CD4-positive, alpha-beta memory T cell (primary cell): ENCODE results near the gene MKNK1. TPM values are rescaled to one million over a fixed set of nuclear protein-coding genes. Genes with fewer than 3 reads are reported as not detected.
A peak's percentile ranks its signal among the peaks of the same experiment; 100 is the strongest.
"Not testable (repeated sequence)": the region's sequence is repeated elsewhere in the genome, so short reads cannot be mapped to it uniquely, and the experiment has no call there.

Experiments
- CTCF ChIA-PET: fragments of 350-600 bp; sonication (Branson Sonifier 250); formaldehyde crosslinking; loops from one replicate; lab custom pipeline; 2021; ENCODE audit warnings: inconsistent platforms; ENCODE audit not compliant: partially characterized antibody; lab: Charles Lee
- POLR2A ChIA-PET: fragments of 350-600 bp; sonication (Branson Sonifier 250); formaldehyde crosslinking; loops from one replicate; lab custom pipeline; 2021; ENCODE audit not compliant: partially characterized antibody; lab: Charles Lee
- DNase-seq, 5 donors: peaks; one replicate each; pipeline versions ENCODE4 v3.0.0 to v3.0.0-alpha.2; 2020 to 2022; ENCODE audit warnings: mixed read lengths in 1 of 5
- H3K27ac ChIP-seq: one replicate; pipeline ENCODE4 v1.7.0; 2013; ENCODE audit warnings: low read depth, low read length
- H3K27me3 ChIP-seq: 2 replicates; pipeline ENCODE4 v1.7.0; 2013; ENCODE audit warnings: mild to moderate bottlenecking, low read length, moderate library complexity; ENCODE audit not compliant: insufficient read depth
- H3K36me3 ChIP-seq: 2 replicates; pipeline ENCODE4 v1.7.0; 2013; ENCODE audit warnings: mild to moderate bottlenecking, low read length, moderate library complexity; ENCODE audit not compliant: insufficient read depth
- H3K4me1 ChIP-seq: 2 replicates; pipeline ENCODE4 v1.7.0; 2013; ENCODE audit warnings: mild to moderate bottlenecking, low read length, moderate library complexity; ENCODE audit not compliant: insufficient read depth
- H3K4me3 ChIP-seq, 2 donors: one replicate each; pipeline ENCODE4 v1.7.0; 2013; ENCODE audit warnings: low read length in 2 of 2, mild to moderate bottlenecking in 1 of 2
- H3K9me3 ChIP-seq, 2 donors: one replicate each; pipeline ENCODE4 v1.7.0; 2013; ENCODE audit warnings: low read length in 2 of 2, control low read depth in 1 of 2; ENCODE audit not compliant: control insufficient read depth in 1 of 2
- H3K27ac Mint-ChIP-seq, 7 donors: one replicate each; pipeline ENCODE4 v1.8.0; 2020 to 2021; ENCODE audit warnings: mixed read lengths in 7 of 7, mild to moderate bottlenecking in 6 of 7, inconsistent platforms in 3 of 7, moderate library complexity in 3 of 7
- H3K27me3 Mint-ChIP-seq, 2 donors: one replicate each; pipeline ENCODE4 v1.8.0; 2020 to 2021; ENCODE audit warnings: mixed read lengths in 2 of 2
- H3K36me3 Mint-ChIP-seq, 2 donors: one replicate each; pipeline ENCODE4 v1.8.0; 2020 to 2021; ENCODE audit warnings: mixed read lengths in 2 of 2, inconsistent platforms in 1 of 2, mild to moderate bottlenecking in 1 of 2
- H3K4me1 Mint-ChIP-seq, 4 donors: one replicate each; pipeline ENCODE4 v1.8.0; 2020 to 2021; ENCODE audit warnings: mixed read lengths in 4 of 4, mild to moderate bottlenecking in 1 of 4
- H3K4me3 Mint-ChIP-seq, 8 donors: one replicate each; pipeline ENCODE4 v1.8.0; 2020 to 2021; ENCODE audit warnings: mixed read lengths in 8 of 8, mild to moderate bottlenecking in 7 of 8, moderate library complexity in 6 of 8, inconsistent platforms in 3 of 8
- H3K9me3 Mint-ChIP-seq, 8 donors: one replicate each; pipeline ENCODE4 v1.8.0; 2020 to 2021; ENCODE audit warnings: mixed read lengths in 8 of 8, mild to moderate bottlenecking in 5 of 8, inconsistent platforms in 3 of 8, moderate library complexity in 1 of 8
- intact Hi-C: fragments of 100-400 bp; cut with micrococcal nuclease; formaldehyde crosslinking; loops from one replicate; pipeline ENCODE4 v1.15.1; 2023
- polyA plus RNA-seq, 2 donors: library from polyadenylated mRNA; unstranded; fragments of 300-500 nt; fragmentation: Illumina TruSeq; gene quantifications; one replicate each; pipeline ENCODE4 v1.2.3, GENCODE V29; 2021
- total RNA-seq, 2 experiments: library from RNA; stranded (reverse); gene quantifications; one replicate each; pipeline ENCODE4 v1.2.3, GENCODE V29; 2021

Gene MKNK1
- total RNA-seq: 10 to 100 TPM; 54.3 to 54.9 TPM
- 10 to 100 TPM; 29.3 to 33.4 TPM for polyA plus RNA-seq

DNA sequence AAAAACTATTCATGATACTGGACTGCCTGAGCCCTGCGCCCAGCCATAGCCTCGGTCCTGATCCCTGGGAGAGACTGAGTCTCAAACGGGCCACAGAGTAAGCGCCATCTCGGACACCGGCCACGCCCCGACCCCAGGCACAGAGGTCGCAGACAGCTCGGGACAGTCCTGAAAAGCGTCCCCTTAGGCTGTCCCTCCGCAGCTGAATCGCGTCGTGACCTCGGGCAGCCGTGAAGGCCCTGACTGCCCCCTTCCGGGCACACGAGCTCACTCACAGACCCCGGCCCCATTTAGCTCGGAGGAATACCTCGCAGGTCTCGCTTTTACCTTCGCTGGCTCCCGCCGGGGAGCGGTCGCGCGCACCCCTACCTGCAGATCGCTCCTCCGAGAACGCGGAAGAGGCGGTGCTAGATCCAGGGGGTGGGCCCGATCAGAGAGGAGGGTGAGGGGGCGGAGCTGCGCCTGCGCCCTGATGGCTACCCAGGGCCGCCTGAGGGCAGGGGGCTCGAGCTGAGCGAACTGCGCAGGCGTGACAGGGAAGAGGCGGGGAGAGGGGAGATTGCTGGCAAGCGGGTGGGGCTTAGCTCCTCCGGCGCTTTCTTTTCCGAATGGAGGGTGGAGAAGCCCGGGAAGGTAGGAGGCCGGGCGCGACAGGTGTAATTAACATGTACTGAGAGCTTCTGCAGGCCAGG is at the start of gene MKNK1:
TSS of gene MKNK1 (minus strand) at position 411 of the 692 bp plus-strand sequence. CDS start 20,941 bp downstream, outside the sequence.
- peaks cover 12 to 21% of the 10 kb centered on the region in 2 donors for H3K36me3 Mint-ChIP-seq
- intact Hi-C loops: loop anchor here (1.0 to 10.0 kb wide), 4 partner anchors 12 to 115 kb away; partner anchors contain the start of genes ATPAF1, EFCAB14 and MOB3C
- Histone ChIP-seq H3K36me3 (peaks cover 10% of the 10 kb centered on the region), H3K27ac (peak within 1 kb of the TSS; percentile 71), H3K27me3 (no peaks in the 10 kb centered on the region), H3K4me3 (peak within 1 kb of the TSS; percentile 63 to 86), H3K4me1 (peaks cover 57% of the 10 kb centered on the region), H3K9me3 (no peaks in the 10 kb centered on the region)
- ChIA-PET CTCF (interaction anchor here (0.6 to 5.3 kb wide), 12 partner anchors 10 to 122 kb away, joined by 3 to 37 read pairs (median 4); partner anchors contain the start of gene MOB3C), POLR2A (interaction anchor here (0.7 to 8.7 kb wide), 20 partner anchors 11 to 917 kb away, joined by 3 to 182 read pairs (median 4); partner anchors contain the start of genes ATPAF1, EFCAB14, GPBP1L1 and MOB3C)
- H3K4me3 Mint-ChIP-seq: peak within 1 kb of the TSS; percentile 93 to 97 (median 94)
- DNase-seq: peak; percentile 98 to 99 (median 99)
- H3K27me3 Mint-ChIP-seq: no peaks in the 10 kb centered on the region
- peak within 1 kb of the TSS; percentile 90 to 97 (median 95) for H3K27ac Mint-ChIP-seq
- no peaks in the 10 kb centered on the region for H3K9me3 Mint-ChIP-seq
- H3K4me1 Mint-ChIP-seq: peaks cover 49 to 77% (median 63%) of the 10 kb centered on the region in 4 donors

- POLR2A ChIA-PET: interaction anchor here (0.9 to 1.5 kb wide), 2 partner anchors 14 to 37 kb away, joined by 3 to 4 read pairs; partner anchors contain the start of gene ATPAF1
- DNase-seq: no peak
- Histone ChIP-seq H3K4me3 (no peak overlapping the region), H3K27me3 (no peaks in the 10 kb centered on the region), H3K36me3 (peaks cover 32% of the 10 kb centered on the region), H3K27ac (no peak overlapping the region), H3K9me3 (no peaks in the 10 kb centered on the region), H3K4me1 (no peaks in the 10 kb centered on the region)
- CTCF ChIA-PET: interaction anchor here (0.8 kb wide), 1 partner anchor 63 kb away, joined by 3 read pairs; no protein-coding TSS in a partner anchor
- intact Hi-C loops: no loop called here
- no peak overlapping the region for H3K4me3 Mint-ChIP-seq
- peaks cover 76 to 83% of the 10 kb centered on the region in 2 donors for H3K36me3 Mint-ChIP-seq
- no peaks in the 10 kb centered on the region for H3K27me3 Mint-ChIP-seq
- H3K9me3 Mint-ChIP-seq: peaks cover 0 to 8% (median 1%) of the 10 kb centered on the region in 8 donors
- H3K27ac Mint-ChIP-seq: peak overlapping the region in 1 of 7 donors; percentile 6
- peaks cover 0 to 6% (median 1%) of the 10 kb centered on the region in 4 donors for H3K4me1 Mint-ChIP-seq
Observed at GRCh38 chr1:46653405-46653958, 49.4 kb upstream of the MKNK1 start.

GRCh38 chr1:46652321-46653100 is 48.4 kb upstream of the MKNK1 start:
- Mint-ChIP-seq H3K27me3 (no peaks in the 10 kb centered on the region), H3K27ac (peak overlapping the region in 1 of 7 donors; percentile 5), H3K36me3 (peaks cover 71 to 80% of the 10 kb centered on the region in 2 donors), H3K4me3 (no peak overlapping the region), H3K9me3 (peaks cover 0 to 8% (median 1%) of the 10 kb centered on the region in 8 donors), H3K4me1 (peaks cover 0 to 6% (median 1%) of the 10 kb centered on the region in 4 donors)
- no peak overlapping the region for H3K4me3 ChIP-seq
- CTCF ChIA-PET: no interaction called here
- no peaks in the 10 kb centered on the region for H3K9me3 ChIP-seq
- intact Hi-C loops: no loop called here
- DNase-seq: no peak
- no peak overlapping the region for H3K27ac ChIP-seq
- POLR2A ChIA-PET: interaction anchor here (0.9 to 1.5 kb wide), 2 partner anchors 15 to 37 kb away, joined by 3 to 4 read pairs; partner anchors contain the start of gene ATPAF1
- no peaks in the 10 kb centered on the region for H3K4me1 ChIP-seq
- no peaks in the 10 kb centered on the region for H3K27me3 ChIP-seq
- peaks cover 22% of the 10 kb centered on the region for H3K36me3 ChIP-seq

DNA sequence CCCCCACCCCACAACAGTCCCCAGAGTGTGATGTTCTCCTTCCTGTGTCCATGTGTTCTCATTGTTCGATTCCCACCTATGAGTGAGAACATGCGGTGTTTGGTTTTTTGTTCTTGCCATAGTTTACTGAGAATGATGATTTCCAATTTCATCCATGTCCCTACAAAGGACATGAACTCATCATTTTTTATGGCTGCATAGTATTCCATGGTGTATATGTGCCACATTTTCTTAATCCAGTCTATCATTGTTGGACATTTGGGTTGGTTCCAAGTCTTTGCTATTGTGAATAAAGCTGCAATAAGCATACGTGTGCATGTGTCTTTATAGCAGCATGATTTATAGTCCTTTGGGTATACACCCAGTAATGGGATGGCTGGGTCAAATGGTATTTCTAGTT is 47.1 kb upstream of the MKNK1 start:
- H3K27ac ChIP-seq, H3K4me3 ChIP-seq, H3K27me3 Mint-ChIP-seq, POLR2A ChIA-PET, intact Hi-C loops, CTCF ChIA-PET, H3K4me1 Mint-ChIP-seq, H3K4me3 Mint-ChIP-seq, H3K27me3 ChIP-seq, H3K4me1 ChIP-seq, H3K27ac Mint-ChIP-seq, H3K9me3 ChIP-seq, DNase-seq, H3K9me3 Mint-ChIP-seq: not testable (repeated sequence)
- peaks cover 11% of the 10 kb centered on the region for H3K36me3 ChIP-seq
- H3K36me3 Mint-ChIP-seq: peaks cover 72 to 79% of the 10 kb centered on the region in 2 donors

- peaks cover 4% of the 10 kb centered on the region for H3K36me3 ChIP-seq
- POLR2A ChIA-PET: no interaction called here
- no peaks in the 10 kb centered on the region for H3K27me3 Mint-ChIP-seq
- H3K27ac ChIP-seq: no peak overlapping the region
- no peak overlapping the region for H3K4me3 Mint-ChIP-seq
- no peak overlapping the region for H3K4me3 ChIP-seq
- CTCF ChIA-PET: no interaction called here
- intact Hi-C loops: no loop called here
- H3K27ac Mint-ChIP-seq: peak overlapping the region in 1 of 7 donors; percentile 80
- H3K9me3 Mint-ChIP-seq: peaks cover 0 to 8% (median under 1%) of the 10 kb centered on the region in 8 donors
- H3K27me3 ChIP-seq: no peaks in the 10 kb centered on the region
- DNase-seq: no peak
- H3K9me3 ChIP-seq: no peaks in the 10 kb centered on the region
- H3K4me1 Mint-ChIP-seq: peaks cover 0 to 5% (median 1%) of the 10 kb centered on the region in 4 donors
- peaks cover 66 to 73% of the 10 kb centered on the region in 2 donors for H3K36me3 Mint-ChIP-seq
- no peaks in the 10 kb centered on the region for H3K4me1 ChIP-seq
Observed at GRCh38 chr1:46650491-46650890, 46.4 kb upstream of the MKNK1 start.

GRCh38 chr1:46649764-46650163 is 45.7 kb upstream of the MKNK1 start:
- Mint-ChIP-seq H3K27ac (no peak overlapping the region), H3K27me3 (no peaks in the 10 kb centered on the region), H3K9me3 (peaks cover 0 to 5% (median under 1%) of the 10 kb centered on the region in 8 donors), H3K36me3 (peaks cover 63 to 69% of the 10 kb centered on the region in 2 donors), H3K4me1 (peaks cover 0 to 5% (median 1%) of the 10 kb centered on the region in 4 donors), H3K4me3 (no peak overlapping the region)
- no peaks in the 10 kb centered on the region for H3K4me1 ChIP-seq
- H3K36me3 ChIP-seq: peaks cover 3% of the 10 kb centered on the region
- POLR2A ChIA-PET: interaction anchor here (1.4 kb wide), 1 partner anchor 46 kb away, joined by 4 read pairs; the partner anchor contains the start of gene MKNK1
- intact Hi-C loops: no loop called here
- H3K4me3 ChIP-seq: no peak overlapping the region
- no peak for DNase-seq
- CTCF ChIA-PET: interaction anchor here (0.5 to 1.2 kb wide), 3 partner anchors 10 to 79 kb away, joined by 3 read pairs; no protein-coding TSS in a partner anchor
- H3K9me3 ChIP-seq: no peaks in the 10 kb centered on the region
- no peaks in the 10 kb centered on the region for H3K27me3 ChIP-seq
- no peak overlapping the region for H3K27ac ChIP-seq
